Upper lobe of left lung (tissue), 6 donors: ENCODE data around the gene GALNS. TPM values are rescaled to one million over a fixed set of nuclear protein-coding genes. Genes with fewer than 3 reads are reported as not detected.

Source experiments
- ATAC-seq, 2 donors: fragments of 200-7000 bp; cut with Tn5 transposase; one replicate each; pipeline ENCODE4 v1.9.1; 2022; ENCODE audit warnings: mild to moderate bottlenecking in 2 of 2, moderate library complexity in 2 of 2; ENCODE audit not compliant: low FRiP score in 2 of 2
- DNase-seq, 2 donors: peaks; one replicate each; pipeline ENCODE4 v3.0.0-alpha.2; 2019 to 2020
- H3K27ac ChIP-seq, 4 donors: fragments of 200-600 bp; sonication (generic); one replicate each; pipeline ENCODE4 v1.5.1; 2016 to 2019
- H3K27me3 ChIP-seq, 4 donors: fragments of 200-600 bp; sonication (generic); one replicate each; pipeline ENCODE4 v1.5.1; 2017 to 2019
- H3K36me3 ChIP-seq, 4 donors: fragments of 200-600 bp; sonication (generic); one replicate each; pipeline ENCODE4 v1.5.1; 2016 to 2019
- H3K4me1 ChIP-seq, 4 donors: fragments of 200-600 bp; sonication (generic); one replicate each; pipeline ENCODE4 v1.5.1; 2018 to 2019
- H3K4me3 ChIP-seq, 4 donors: fragments of 200-600 bp; sonication (generic); one replicate each; pipeline ENCODE4 v1.5.1; 2017 to 2019; ENCODE audit warnings: mild to moderate bottlenecking in 2 of 4, moderate library complexity in 1 of 4
- H3K9me3 ChIP-seq, 4 donors: fragments of 200-600 bp; sonication (generic); one replicate each; pipeline ENCODE4 v1.5.1; 2018 to 2019
- EP300 ChIP-seq, 4 donors: sonication (generic); formaldehyde crosslinking; IDR thresholded peaks; one replicate each; pipeline ENCODE4 v1.5.1; 2017; ENCODE audit warnings: antibody characterized with exemption in 4 of 4, control low read depth in 2 of 4
- POLR2A ChIP-seq, 4 donors: fragments of 450-650 bp; IDR thresholded peaks; one replicate each; pipeline ENCODE4 v1.5.1; 2016 to 2017; ENCODE audit warnings: antibody characterized with exemption in 4 of 4, mild to moderate bottlenecking in 2 of 4
- POLR2AphosphoS5 ChIP-seq, 2 donors: sonication (generic); formaldehyde crosslinking; IDR thresholded peaks; one replicate each; pipeline ENCODE4 v1.5.1; 2017; ENCODE audit warnings: antibody characterized with exemption in 2 of 2
- WGBS, 2 donors: methylation state at CpG; one replicate each; pipeline ENCODE4 v1.1.5; 2017 to 2018; 5-methylcytosine and 5-hydroxymethylcytosine counted together
- total RNA-seq, 6 donors: library from RNA; depleted of rRNA in 4 of 6; stranded (reverse); fragments of >200 nt in 4 of 6; gene quantifications; one replicate each; pipeline versions ENCODE4 v1.1.0 to v1.2.1, GENCODE V29; 2016 to 2021
- TF ChIP-seq, protein P1 (sequence below), 6 experiments: fragments of 450-650 bp in 4 of 6; fragments of 200-600 bp in 2 of 6; sonication (generic) in 2 of 6; IDR thresholded peaks; one replicate each; pipeline ENCODE4 v1.5.1; 2016 to 2019; ENCODE audit warnings: antibody characterized with exemption in 6 of 6
- donor health status: DM: no; HTN: no; CAD: no; lungs with moderate emphysema.
- donor health status: DM: no; HTN: yes; CAD: no; lungs with severe emphysema.

Gene GALNS
- total RNA-seq, 6 donors from 2014 or later: 24.8 to 140 (median 45.6) TPM

DNA sequence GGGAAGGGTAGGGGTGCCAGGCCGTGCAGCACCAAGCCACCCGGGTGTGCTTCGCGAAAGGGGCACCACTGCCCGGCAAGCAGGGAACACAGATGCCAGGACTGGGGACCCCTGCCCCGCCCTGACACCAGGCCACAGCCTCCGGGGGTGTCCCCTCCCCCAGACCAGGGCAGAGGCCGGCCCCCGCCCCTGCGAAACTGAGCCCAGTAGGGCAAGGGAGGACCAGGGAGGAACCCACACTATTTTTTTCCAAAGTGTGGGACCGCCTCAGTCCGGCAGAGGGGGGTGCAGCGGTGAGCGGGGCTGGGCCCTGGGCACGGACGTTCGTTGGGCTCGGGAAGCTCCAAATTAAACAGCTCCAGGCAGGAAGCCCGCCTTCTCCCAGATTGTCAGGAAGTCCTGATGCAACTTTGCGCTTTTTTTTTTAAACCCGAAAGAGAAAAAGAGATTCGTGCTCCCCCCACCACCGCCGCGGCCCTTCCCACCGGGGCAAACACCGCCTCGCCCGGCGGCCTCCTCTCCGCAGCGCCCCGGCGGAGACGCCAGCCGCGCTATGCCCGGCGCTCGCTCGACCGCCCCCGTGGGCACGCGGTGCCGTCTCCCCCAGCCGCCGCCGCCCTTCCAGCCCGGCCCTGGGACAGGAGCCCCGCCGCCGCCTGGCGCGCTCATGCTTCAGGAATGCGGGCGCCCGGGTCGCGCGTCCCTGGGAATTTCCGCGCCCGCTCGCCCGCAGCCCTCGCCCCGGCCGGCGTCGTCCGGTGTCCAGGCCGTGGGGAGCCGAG lies 72.5 kb downstream of the GALNS start:
- H3K4me3 ChIP-seq: peak overlapping the region; percentile 27 to 95 (median 92)
- H3K4me1 ChIP-seq: peaks cover 50 to 54% (median 53%) of the 10 kb centered on the region in 4 donors
- DNase-seq (peak; percentile 73 to 94), ATAC-seq (peak; percentile 71 to 83)
- H3K27ac ChIP-seq: peak overlapping the region; percentile 92 to 97 (median 95)
- 3% methylated on average over 38 of the region's 74 CpGs; no CpG with 5 or more reads in 1 of the 2 donors for WGBS, 2 donors
- no peaks in the 10 kb centered on the region for H3K9me3 ChIP-seq
- no peaks in the 10 kb centered on the region for H3K36me3 ChIP-seq
- TF ChIP-seq EP300 (IDR thresholded peaks at IDR 0.05) (no peak), POLR2A (IDR thresholded peaks at IDR 0.05) (no peak), POLR2AphosphoS5 (IDR thresholded peaks at IDR 0.05) (peak in 1 of 2 donors; percentile 46)
- TF ChIP-seq, protein P1, sequence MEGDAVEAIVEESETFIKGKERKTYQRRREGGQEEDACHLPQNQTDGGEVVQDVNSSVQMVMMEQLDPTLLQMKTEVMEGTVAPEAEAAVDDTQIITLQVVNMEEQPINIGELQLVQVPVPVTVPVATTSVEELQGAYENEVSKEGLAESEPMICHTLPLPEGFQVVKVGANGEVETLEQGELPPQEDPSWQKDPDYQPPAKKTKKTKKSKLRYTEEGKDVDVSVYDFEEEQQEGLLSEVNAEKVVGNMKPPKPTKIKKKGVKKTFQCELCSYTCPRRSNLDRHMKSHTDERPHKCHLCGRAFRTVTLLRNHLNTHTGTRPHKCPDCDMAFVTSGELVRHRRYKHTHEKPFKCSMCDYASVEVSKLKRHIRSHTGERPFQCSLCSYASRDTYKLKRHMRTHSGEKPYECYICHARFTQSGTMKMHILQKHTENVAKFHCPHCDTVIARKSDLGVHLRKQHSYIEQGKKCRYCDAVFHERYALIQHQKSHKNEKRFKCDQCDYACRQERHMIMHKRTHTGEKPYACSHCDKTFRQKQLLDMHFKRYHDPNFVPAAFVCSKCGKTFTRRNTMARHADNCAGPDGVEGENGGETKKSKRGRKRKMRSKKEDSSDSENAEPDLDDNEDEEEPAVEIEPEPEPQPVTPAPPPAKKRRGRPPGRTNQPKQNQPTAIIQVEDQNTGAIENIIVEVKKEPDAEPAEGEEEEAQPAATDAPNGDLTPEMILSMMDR (IDR thresholded peaks at IDR 0.05): peak; percentile 46 to 74 (median 59)
- H3K27me3 ChIP-seq: no peaks in the 10 kb centered on the region

DNA sequence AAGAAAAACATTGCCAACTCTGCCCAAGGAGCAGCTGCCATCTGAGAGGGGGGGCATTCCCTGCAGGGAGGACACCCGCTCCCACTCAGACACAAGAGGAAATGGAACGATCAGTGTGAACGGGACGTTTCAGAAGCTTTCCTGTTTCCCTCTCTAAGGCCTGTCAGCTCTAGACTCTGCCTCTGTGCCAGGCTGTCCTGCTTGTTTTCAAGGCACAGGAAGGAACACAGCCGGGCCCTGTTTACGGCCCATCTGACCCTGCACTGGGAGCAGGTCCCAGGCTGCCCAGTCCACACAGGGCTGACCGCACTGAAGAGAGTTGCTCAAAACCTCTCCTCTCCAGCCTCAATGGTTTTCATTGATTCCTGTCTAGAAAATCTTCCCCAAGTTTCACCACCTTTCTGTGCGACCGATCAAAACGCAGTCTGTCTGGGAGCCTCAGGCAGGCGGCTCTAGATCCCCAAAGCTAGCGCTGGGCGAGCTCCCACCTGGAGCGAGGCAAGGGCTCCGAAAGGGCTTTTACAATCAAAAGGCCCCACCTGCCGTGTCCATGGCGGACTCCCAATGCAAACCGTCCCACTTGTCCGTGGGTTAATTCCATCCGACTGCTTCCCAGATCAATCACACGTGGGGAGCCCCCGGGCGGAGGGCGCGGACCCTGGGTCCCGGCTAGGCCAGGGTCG lies 73.2 kb downstream of the GALNS start:
- TF ChIP-seq POLR2AphosphoS5 (IDR thresholded peaks at IDR 0.05) (peak; percentile 68 to 90), POLR2A (IDR thresholded peaks at IDR 0.05) (peak in 1 of 4 donors; percentile 28), EP300 (IDR thresholded peaks at IDR 0.05) (peak in 2 of 4 donors; percentile 74 to 77)
- TF ChIP-seq, protein P1 (IDR thresholded peaks at IDR 0.05): no peak
- H3K9me3 ChIP-seq: no peaks in the 10 kb centered on the region
- H3K4me3 ChIP-seq: peak overlapping the region; percentile 27 to 95 (median 92)
- peak in 1 of 2 donors; percentile 57 for ATAC-seq
- H3K27ac ChIP-seq: peak overlapping the region; percentile 92 to 97 (median 95)
- 24 to 31% methylated on average over 16 to 22 of the region's 27 CpGs for WGBS, 2 donors
- no peaks in the 10 kb centered on the region for H3K36me3 ChIP-seq
- peaks cover 56 to 60% (median 57%) of the 10 kb centered on the region in 4 donors for H3K4me1 ChIP-seq
- H3K27me3 ChIP-seq: no peaks in the 10 kb centered on the region
- peak in 1 of 2 donors; percentile 74 for DNase-seq

DNA sequence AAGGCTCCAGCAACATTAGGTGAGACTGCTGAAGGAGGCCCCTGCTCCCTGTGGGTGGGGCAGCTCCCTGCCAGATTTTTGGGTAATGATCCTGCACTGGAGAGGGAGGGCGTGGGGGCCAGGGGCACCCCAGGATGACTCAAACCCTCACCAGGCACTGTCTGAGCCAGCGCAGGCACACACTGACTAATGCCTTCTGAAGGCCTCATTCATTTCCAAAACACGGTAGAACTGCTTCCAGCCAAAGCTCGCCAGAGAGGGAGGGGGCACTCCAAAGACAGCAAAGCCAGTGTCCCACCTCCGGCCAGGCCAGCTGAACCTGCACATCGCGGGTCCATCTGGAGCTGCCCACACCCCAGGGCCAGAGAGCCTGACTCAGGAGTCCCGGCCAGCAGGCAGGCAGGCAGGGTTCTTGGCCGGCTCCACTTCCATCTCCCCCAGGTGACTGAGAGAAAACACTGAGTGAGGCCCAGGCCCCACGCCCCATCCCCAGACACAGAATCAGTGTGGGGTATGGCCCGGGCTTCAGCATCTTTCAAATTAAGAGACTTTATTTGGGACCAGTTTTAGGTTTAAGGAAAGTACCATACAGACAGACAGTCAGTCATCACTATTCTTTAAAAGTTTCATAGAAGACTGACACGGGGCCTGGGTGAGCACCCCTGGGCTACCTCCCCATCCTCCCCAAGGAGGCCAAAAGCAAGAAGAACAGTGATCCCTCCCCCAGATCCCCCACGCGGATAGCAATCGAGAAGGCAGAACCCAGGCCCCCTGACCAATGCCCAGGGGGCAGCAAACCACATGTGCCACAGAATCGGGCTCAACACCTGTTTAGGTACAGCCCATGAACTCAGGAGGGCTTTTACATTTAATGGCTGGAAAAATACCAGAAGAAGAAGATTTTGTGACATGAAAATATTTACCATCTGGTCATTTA lies 74.0 kb downstream of the GALNS start:
- DNase-seq: no peak
- ATAC-seq: no peak
- 41 to 65% methylated on average over 11 to 15 of the region's 16 CpGs for WGBS, 2 donors

More for the DNA sequence above, 74.0 kb downstream of the GALNS start:
- H3K4me3 ChIP-seq: peak overlapping the region in 3 of 4 donors; percentile 91 to 95 (median 94)
- TF ChIP-seq POLR2AphosphoS5 (IDR thresholded peaks at IDR 0.05) (no peak), POLR2A (IDR thresholded peaks at IDR 0.05) (no peak), EP300 (IDR thresholded peaks at IDR 0.05) (no peak)
- TF ChIP-seq, protein P1 (IDR thresholded peaks at IDR 0.05): no peak
- peak overlapping the region; percentile 92 to 97 (median 95) for H3K27ac ChIP-seq
- H3K4me1 ChIP-seq: peaks cover 56 to 68% (median 61%) of the 10 kb centered on the region in 4 donors
- no peaks in the 10 kb centered on the region for H3K36me3 ChIP-seq
- no peaks in the 10 kb centered on the region for H3K9me3 ChIP-seq
- no peaks in the 10 kb centered on the region for H3K27me3 ChIP-seq
